ENCODE results near the gene PRKD1.

- TF ChIP-seq, protein P1, sequence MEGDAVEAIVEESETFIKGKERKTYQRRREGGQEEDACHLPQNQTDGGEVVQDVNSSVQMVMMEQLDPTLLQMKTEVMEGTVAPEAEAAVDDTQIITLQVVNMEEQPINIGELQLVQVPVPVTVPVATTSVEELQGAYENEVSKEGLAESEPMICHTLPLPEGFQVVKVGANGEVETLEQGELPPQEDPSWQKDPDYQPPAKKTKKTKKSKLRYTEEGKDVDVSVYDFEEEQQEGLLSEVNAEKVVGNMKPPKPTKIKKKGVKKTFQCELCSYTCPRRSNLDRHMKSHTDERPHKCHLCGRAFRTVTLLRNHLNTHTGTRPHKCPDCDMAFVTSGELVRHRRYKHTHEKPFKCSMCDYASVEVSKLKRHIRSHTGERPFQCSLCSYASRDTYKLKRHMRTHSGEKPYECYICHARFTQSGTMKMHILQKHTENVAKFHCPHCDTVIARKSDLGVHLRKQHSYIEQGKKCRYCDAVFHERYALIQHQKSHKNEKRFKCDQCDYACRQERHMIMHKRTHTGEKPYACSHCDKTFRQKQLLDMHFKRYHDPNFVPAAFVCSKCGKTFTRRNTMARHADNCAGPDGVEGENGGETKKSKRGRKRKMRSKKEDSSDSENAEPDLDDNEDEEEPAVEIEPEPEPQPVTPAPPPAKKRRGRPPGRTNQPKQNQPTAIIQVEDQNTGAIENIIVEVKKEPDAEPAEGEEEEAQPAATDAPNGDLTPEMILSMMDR (IDR thresholded peaks at IDR 0.05; ENCODE audit: low read depth, low read length), result no peak
- TF ChIP-seq EZH2phosphoT487 (IDR thresholded peaks at IDR 0.05; ENCODE audit: low read depth), result no peak
Measured at GRCh38 chr14:29810064-29810463, 117.6 kb downstream of the PRKD1 start.
